Vagina (tissue), 2 donors: ENCODE results near the gene ACSL1. TPM values are rescaled to one million over a fixed set of nuclear protein-coding genes. Genes with fewer than 3 reads are reported as not detected.

ENCODE experiments used
- DNase-seq, 2 donors: peaks; one replicate each; pipeline ENCODE4 v3.0.0-alpha.2; 2017; ENCODE audit errors: extremely low spot score in 2 of 2
- H3K27ac ChIP-seq: fragments of 200-600 bp; sonication (generic); one replicate; pipeline ENCODE4 v1.5.1; 2019
- H3K27me3 ChIP-seq: fragments of 200-600 bp; sonication (generic); one replicate; pipeline ENCODE4 v1.5.1; 2019
- H3K36me3 ChIP-seq, 2 donors: fragments of 200-600 bp; sonication (generic); one replicate each; pipeline ENCODE4 v1.5.1; 2017 to 2019
- H3K4me1 ChIP-seq: fragments of 200-600 bp; sonication (generic); one replicate; pipeline ENCODE4 v1.5.1; 2019
- H3K4me3 ChIP-seq, 2 donors: fragments of 200-600 bp; sonication (generic); 1 replicate in 1 of 2; 2 replicates in 1 of 2; pipeline ENCODE4 v1.5.1; 2016 to 2019
- H3K9me3 ChIP-seq: fragments of 200-600 bp; sonication (generic); one replicate; pipeline ENCODE4 v1.5.1; 2019
- CTCF ChIP-seq, 3 experiments: fragments of 450-650 bp in 2 of 3; fragments of 200-600 bp in 1 of 3; sonication (generic) in 1 of 3; IDR thresholded peaks; one replicate each; pipeline ENCODE4 v1.5.1; 2017 to 2019; ENCODE audit warnings: antibody characterized with exemption in 3 of 3, mild to moderate bottlenecking in 2 of 3, moderate library complexity in 2 of 3
- POLR2A ChIP-seq, 2 donors: fragments of 450-650 bp; IDR thresholded peaks; one replicate each; pipeline ENCODE4 v1.6.1; 2017; ENCODE audit warnings: antibody characterized with exemption in 2 of 2, mild to moderate bottlenecking in 2 of 2, moderate library complexity in 2 of 2
- POLR2AphosphoS5 ChIP-seq, 2 donors: sonication (generic); formaldehyde crosslinking; IDR thresholded peaks; one replicate each; pipeline ENCODE4 v1.9.0; 2017; ENCODE audit warnings: antibody characterized with exemption in 2 of 2, mild to moderate bottlenecking in 2 of 2, low read depth in 1 of 2; ENCODE audit not compliant: insufficient read depth in 1 of 2
- intact Hi-C: fragments of 100-400 bp; cut with DNase I; formaldehyde crosslinking; loops from one replicate; pipeline ENCODE4 v1.15.1; 2023
- total RNA-seq: library from RNA; depleted of rRNA; stranded (reverse); fragments of >200 nt; gene quantifications from one replicate; pipeline ENCODE4 v1.2.3, GENCODE V29; 2016

Gene ACSL1
- total RNA-seq, 1 donor from 2014 or later: 106 TPM

- intact Hi-C loops: no loop called here
- TF ChIP-seq POLR2A (IDR thresholded peaks at IDR 0.05) (no peak), CTCF (IDR thresholded peaks at IDR 0.05) (no peak), POLR2AphosphoS5 (IDR thresholded peaks at IDR 0.05; ENCODE audit: insufficient read depth in 1 of 2, low read depth in 1 of 2) (no peak)
These were observed 7.6 kb downstream of the ACSL1 start for GRCh38 chr4:184818216-184818564.

DNA sequence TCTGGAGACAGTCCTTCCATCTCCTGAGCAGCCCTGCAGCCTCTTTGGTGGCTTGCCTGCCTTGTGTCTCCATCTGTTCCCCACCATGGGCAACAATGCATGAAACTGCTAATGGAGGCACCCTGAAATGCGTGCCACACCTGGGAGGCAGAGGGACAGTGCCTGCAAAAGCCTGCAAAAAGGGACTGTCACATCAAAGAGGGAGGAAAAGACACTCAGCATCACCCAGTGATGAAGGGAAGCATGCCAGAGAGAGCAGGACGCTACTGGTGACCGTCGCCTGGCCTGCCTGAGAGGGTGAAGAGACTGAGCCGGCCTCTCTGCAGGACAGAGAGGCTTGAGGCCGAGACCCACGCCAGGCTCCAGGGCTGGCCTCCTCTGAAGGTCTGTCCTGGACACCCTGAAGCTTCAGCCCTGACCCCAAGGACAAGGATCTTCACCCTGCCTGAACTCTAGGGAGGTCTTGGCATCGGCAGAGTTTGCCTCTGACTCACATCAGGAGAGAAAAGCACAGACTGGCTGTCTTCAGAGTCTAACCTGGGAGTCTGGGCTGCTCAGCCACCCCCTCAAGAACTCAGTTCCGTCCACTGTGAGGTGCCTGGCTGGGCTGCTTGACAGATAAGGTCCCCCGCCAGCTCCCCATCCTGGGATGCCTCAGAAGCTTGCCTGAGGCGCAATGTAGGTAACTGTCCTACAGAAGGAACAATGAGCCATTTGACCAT is 8.1 kb downstream of the ACSL1 start:
- Histone ChIP-seq H3K27me3 (no peaks in the 10 kb centered on the region), H3K4me3 (no peak overlapping the region), H3K27ac (no peak overlapping the region), H3K9me3 (no peaks in the 10 kb centered on the region), H3K36me3 (no peaks in the 10 kb centered on the region), H3K4me1 (peaks cover 72% of the 10 kb centered on the region)
- TF ChIP-seq POLR2A (IDR thresholded peaks at IDR 0.05) (no peak), CTCF (IDR thresholded peaks at IDR 0.05) (no peak), POLR2AphosphoS5 (IDR thresholded peaks at IDR 0.05; ENCODE audit: insufficient read depth in 1 of 2, low read depth in 1 of 2) (no peak)
- DNase-seq: no peak
- intact Hi-C loops: no loop called here

More at GRCh38 chr4:184818216-184818564, 7.6 kb downstream of the ACSL1 start:
- Histone ChIP-seq H3K4me1 (peaks cover 72% of the 10 kb centered on the region), H3K4me3 (no peak overlapping the region), H3K9me3 (no peaks in the 10 kb centered on the region), H3K27ac (no peak overlapping the region), H3K27me3 (no peaks in the 10 kb centered on the region), H3K36me3 (no peaks in the 10 kb centered on the region)
- DNase-seq: no peak

DNA sequence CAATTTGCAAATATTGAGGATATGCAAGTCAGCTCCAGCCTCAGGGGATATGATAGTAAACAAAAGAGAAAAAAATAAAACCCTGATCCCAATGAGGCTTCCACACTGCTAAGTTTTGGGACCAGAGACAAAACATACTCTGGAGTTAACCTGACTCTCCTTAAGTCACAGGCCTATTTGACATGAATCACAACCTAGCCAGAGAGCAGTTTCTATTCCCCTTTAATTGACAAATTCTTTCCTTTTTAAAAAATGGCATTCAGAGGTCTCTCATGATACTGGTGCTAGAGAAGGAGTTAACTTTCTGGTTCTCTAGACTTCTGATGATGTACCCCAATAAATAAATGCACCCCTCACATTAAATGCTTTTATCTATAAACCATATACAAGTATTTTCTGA is 8.8 kb downstream of the ACSL1 start:
- no peak for DNase-seq
- intact Hi-C loops: no loop called here
- Histone ChIP-seq H3K4me1 (peaks cover 77% of the 10 kb centered on the region), H3K27me3 (no peaks in the 10 kb centered on the region), H3K9me3 (no peaks in the 10 kb centered on the region), H3K27ac (no peak overlapping the region), H3K4me3 (no peak overlapping the region), H3K36me3 (no peaks in the 10 kb centered on the region)
- TF ChIP-seq POLR2AphosphoS5 (IDR thresholded peaks at IDR 0.05; ENCODE audit: insufficient read depth in 1 of 2, low read depth in 1 of 2): no peak
- TF ChIP-seq POLR2A (IDR thresholded peaks at IDR 0.05): no peak
- TF ChIP-seq CTCF (IDR thresholded peaks at IDR 0.05): no peak

DNA sequence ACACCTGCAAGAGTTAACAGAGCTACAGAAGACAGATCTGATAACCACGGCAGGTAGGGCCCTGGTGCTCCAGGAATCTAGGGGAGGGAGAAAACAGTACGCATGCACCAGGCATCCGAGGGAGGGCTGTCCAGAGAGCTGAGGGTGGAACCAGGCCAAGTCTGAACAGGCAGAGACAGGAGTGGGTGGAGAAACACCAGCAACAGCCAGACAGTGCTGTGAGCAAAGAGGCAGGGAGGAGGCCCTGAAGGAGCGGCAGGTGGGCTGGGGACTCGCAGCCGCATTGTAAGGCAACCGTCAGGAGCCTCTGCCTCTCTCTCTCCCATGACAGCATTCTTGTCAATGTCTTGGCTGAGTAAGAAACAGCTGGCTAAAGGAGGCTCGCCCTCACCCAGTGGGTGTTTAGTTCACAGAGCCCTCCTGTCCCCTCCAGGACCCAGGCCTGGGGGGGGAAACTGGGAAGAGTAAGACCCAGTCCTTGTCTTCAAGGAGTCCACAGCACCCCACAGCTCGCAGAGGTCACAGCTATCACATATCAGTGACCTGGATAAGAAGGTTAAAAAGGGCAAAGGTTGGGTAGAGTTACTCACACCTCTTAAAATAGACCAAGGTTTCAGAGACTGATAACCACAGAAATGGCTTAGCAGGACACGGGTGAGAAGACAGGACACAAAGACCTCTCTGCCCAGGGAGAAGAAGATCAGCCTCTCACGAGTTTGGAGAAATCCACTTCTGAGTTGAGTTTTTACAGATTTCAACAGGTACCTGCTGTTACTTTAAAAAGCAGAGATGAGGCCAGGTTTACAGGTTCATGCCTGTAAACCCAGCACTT is 10.5 kb downstream of the ACSL1 start:
- TF ChIP-seq CTCF (IDR thresholded peaks at IDR 0.05) (no peak), POLR2AphosphoS5 (IDR thresholded peaks at IDR 0.05; ENCODE audit: insufficient read depth in 1 of 2, low read depth in 1 of 2) (peak; percentile 47 to 59), POLR2A (IDR thresholded peaks at IDR 0.05) (no peak)
- Histone ChIP-seq H3K4me3 (no peak overlapping the region), H3K4me1 (peaks cover 73% of the 10 kb centered on the region), H3K36me3 (no peaks in the 10 kb centered on the region), H3K9me3 (no peaks in the 10 kb centered on the region), H3K27ac (peak overlapping the region; percentile 53), H3K27me3 (no peaks in the 10 kb centered on the region)
- intact Hi-C loops: no loop called here
- no peak for DNase-seq

GRCh38 chr4:184814686-184815045 is 11.1 kb downstream of the ACSL1 start:
- Histone ChIP-seq H3K27ac (peak overlapping the region; percentile 53), H3K27me3 (no peaks in the 10 kb centered on the region), H3K9me3 (no peaks in the 10 kb centered on the region), H3K36me3 (no peaks in the 10 kb centered on the region), H3K4me1 (peaks cover 67% of the 10 kb centered on the region), H3K4me3 (no peak overlapping the region)
- TF ChIP-seq POLR2AphosphoS5 (IDR thresholded peaks at IDR 0.05; ENCODE audit: insufficient read depth in 1 of 2, low read depth in 1 of 2) (no peak), POLR2A (IDR thresholded peaks at IDR 0.05) (no peak), CTCF (IDR thresholded peaks at IDR 0.05) (no peak)
- DNase-seq: no peak
- intact Hi-C loops: no loop called here
